HG02884 (cell line): ENCODE data around the gene FFAR1.

Source experiments
- ATAC-seq: cut with Tn5 transposase; IDR thresholded peaks from one replicate; pipeline ENCODE4 v1.9.1; 2021; ENCODE audit warnings: mild to moderate bottlenecking, moderate library complexity; ENCODE audit not compliant: unreplicated experiment

Gene FFAR1

GRCh38 chr19:35383536-35383935 lies 35.8 kb downstream of the FFAR1 start:
- no peak for ATAC-seq

- no peak for ATAC-seq
Measured at GRCh38 chr19:35388277-35389054, 40.8 kb downstream of the FFAR1 start.

DNA sequence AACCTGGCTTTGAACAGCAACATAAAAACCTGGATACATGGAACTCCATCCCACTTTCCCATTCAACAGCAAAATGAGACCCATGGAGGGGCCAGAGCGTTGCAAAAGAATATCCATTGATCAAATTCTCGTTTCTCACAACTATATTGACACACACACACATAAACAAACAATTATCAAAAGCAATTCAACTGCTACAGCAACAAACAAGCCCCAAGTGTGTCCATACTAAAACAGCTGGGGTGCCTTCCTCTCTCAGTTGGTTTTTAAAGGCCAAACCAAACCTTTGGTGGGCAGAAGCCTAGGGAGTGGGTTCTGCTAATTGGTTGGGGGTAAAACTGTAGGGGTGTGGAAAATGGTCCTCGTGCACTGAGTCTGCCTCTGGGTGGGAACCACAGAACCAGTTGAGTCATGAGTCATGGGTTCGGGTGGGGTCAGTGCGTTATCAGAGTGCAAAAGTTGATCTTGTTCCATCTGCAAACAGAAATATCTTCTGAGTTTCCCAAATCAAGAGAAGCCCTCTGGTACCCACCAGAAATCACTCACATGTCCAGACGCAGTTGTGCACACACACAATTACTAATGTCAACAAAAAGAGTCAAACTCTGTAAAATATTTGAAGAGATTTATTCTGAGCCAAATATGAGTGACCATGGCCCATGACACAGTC lies 41.6 kb downstream of the FFAR1 start:
- ATAC-seq = no peak

DNA sequence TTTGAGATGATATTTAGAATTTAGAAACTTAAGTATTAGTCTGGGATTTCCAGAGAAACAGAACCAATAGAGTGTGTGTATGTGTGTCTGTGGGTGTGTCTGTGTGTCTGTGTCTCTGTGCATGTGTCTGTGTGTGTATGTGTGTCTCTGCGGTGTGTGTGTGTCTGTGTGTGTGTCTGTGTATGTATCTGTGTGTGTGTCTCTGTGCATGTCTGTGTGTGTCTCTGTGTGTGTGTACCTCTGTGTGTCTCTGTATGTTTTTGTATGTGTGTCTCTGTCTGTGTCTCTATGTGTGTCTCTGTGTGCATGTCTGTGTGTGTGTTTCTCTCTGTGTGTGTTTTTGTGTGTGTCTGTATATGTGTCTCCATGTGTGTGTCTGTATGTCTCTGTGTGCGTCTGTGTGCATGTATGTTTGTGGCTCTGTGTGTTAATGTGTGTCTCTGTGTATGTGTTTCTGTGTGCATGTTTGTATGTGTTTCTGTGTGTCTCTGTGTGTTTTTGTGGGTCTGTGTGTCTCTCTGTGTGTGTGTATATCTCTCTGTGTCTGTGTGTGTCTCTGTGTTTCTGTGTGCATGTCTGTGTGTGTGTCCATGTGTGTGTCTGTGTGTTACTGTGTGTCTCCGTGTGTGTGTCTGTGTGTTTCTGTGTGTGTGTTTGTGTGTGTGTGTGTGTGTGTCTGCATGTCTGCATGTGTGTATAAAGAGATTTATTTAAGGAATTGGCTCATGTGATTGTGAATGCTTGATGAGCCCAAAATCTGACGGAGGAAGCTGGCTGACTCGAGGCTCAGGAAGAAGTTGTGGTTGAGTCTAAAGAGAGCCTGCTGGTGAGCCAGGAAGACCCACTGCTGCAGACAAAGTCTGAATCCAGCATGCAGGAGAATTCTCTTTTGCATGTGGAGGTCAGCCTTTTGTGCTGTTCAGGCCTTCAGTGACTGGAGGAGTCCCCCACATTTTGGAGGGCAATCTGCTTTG lies 45.3 kb downstream of the FFAR1 start:
- ATAC-seq = no peak

DNA sequence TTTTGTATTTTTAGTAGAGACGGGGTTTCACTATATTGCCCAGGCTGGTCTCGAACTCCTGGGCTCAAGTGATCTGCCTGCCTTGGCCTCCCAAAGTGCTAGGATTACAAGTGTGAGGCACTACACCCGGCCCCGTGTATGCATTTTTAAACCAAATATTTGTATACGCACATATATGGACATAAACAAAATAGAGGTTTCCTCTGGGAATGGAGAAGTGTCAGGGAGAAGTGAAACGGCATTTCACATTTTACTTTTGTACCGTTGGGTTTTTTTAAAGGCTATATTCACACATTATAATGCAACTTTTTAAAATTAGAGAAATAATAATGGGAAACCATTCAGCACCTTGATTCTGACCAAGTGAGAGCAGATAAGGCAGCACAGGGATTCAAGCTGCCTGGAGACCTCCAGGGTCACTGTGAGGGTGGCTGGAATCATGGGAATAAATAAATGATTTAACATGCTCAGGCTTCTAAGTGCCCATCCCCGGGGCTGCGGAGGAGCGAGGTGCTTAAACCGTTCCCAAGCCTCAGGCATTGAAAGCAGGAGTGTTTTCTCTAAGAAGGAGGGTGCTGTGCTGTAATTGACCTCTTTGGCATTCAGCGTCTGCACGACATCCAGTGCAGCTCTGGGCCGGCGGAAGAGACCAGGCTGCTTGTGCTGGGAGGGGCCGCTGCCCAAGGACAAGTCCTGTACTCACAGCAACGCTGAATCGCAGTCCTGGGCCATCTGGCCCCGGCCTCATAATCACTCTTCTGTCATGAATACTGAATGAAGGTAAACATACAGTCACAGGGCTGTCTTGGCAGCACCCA lies 47.9 kb downstream of the FFAR1 start:
- ATAC-seq = no peak

- ATAC-seq = no peak
Measured at GRCh38 chr19:35396240-35396885, 48.7 kb downstream of the FFAR1 start.

GRCh38 chr19:35397064-35397463 lies 49.4 kb downstream of the FFAR1 start:
- no peak for ATAC-seq
